ENCODE measurements around the gene RNF44. TPM values are rescaled to one million over a fixed set of nuclear protein-coding genes. Genes with fewer than 3 reads are reported as not detected.

The RNF44 gene
- total and polyA plus RNA-seq, 2 of the 4 experiments (the other 2 are of a cell fraction) = 0.54 to 12.4 TPM

- in situ Hi-C loops (cut with MboI; ENCODE audit: low sequenced_read_pairs) = no loop called here
- POLR2A ChIA-PET (ENCODE audit: unreplicated experiment) = no interaction called here
- peaks cover 23 to 49% of the 10 kb centered on the region in 2 experiments for H3K79me1 ChIP-seq (ENCODE audit: low read depth in 1 of 2, low read length in 2 of 2)
- no peak overlapping the region for H4K5ac ChIP-seq (ENCODE audit: low read depth, low read length)
- TF ChIP-seq RAD21 (IDR thresholded peaks at IDR 0.05; ENCODE audit: low read length) (no peak), RCOR1 (IDR thresholded peaks at IDR 0.05; ENCODE audit: insufficient replicate concordance, low read length) (no peak), RFX5 (IDR thresholded peaks at IDR 0.05; ENCODE audit: low read depth, low read length) (no peak), USF2 (IDR thresholded peaks at IDR 0.05; ENCODE audit: low read depth, low read length) (no peak), POLR2A (IDR thresholded peaks at IDR 0.05; ENCODE audit: low read depth, low read length) (no peak), CEBPB (IDR thresholded peaks at IDR 0.05; ENCODE audit: low read depth, low read length) (no peak), MAFK (IDR thresholded peaks at IDR 0.05; ENCODE audit: low read depth, low read length) (no peak), ELK1 (IDR thresholded peaks at IDR 0.05; ENCODE audit: borderline replicate concordance, low read depth, low read length) (no peak)
- no peaks in the 10 kb centered on the region for H3K9me3 ChIP-seq (ENCODE audit: control insufficient read depth, insufficient read depth, low read length)
- intact Hi-C loops (cut with micrococcal nuclease) = no loop called here
- 98% methylated on average over 5 of the region's 9 CpGs; no CpG with 5 or more reads in 1 of the 2 experiments for WGBS, 2 experiments (ENCODE audit: extremely low coverage in 2 of 2, insufficient read length in 1 of 2)
- H3K27ac ChIP-seq (ENCODE audit: insufficient read depth, low read length) = no peak overlapping the region
- H3K23ac ChIP-seq (ENCODE audit: low read depth, low read length) = no peak overlapping the region
- CTCF ChIA-PET = no interaction called here
- H3K18ac ChIP-seq (ENCODE audit: low read depth, low read length) = no peak overlapping the region
- no TSS peak for BruUV-seq (replicated peaks)
- peaks cover 28% of the 10 kb centered on the region for H4K20me1 ChIP-seq (ENCODE audit: insufficient read depth, low read length)
- H2BK15ac ChIP-seq (ENCODE audit: low read depth, low read length) = no peak overlapping the region
- H3K56ac ChIP-seq (ENCODE audit: extremely low read depth, insufficient read depth, low read length) = no peak overlapping the region
- no peak overlapping the region for H3K14ac ChIP-seq (replicated peaks; ENCODE audit: low read depth, low read length)
- dilution Hi-C loops (cut with HindIII; ENCODE audit: low sequenced_read_pairs, unreplicated experiment) = no loop called here
- H3K36me3 ChIP-seq (ENCODE audit: control insufficient read depth, insufficient read depth, low read length) = peaks cover 36% of the 10 kb centered on the region
- H2BK120ac ChIP-seq (ENCODE audit: low read depth, low read length) = no peak overlapping the region
- DNase-seq = no peak
- H3K9me1 ChIP-seq (ENCODE audit: insufficient read depth, low read length) = peaks cover 15% of the 10 kb centered on the region; the same call in 1 of the 2 replicates
- no peak overlapping the region for H3K4me2 ChIP-seq (ENCODE audit: low read depth, low read length)
- no peak overlapping the region for H2AK5ac ChIP-seq (ENCODE audit: low read depth, low read length)
- H3K27me3 ChIP-seq (ENCODE audit: control insufficient read depth, insufficient read depth, low read length) = no peaks in the 10 kb centered on the region
- H3K9ac ChIP-seq (ENCODE audit: low read depth, low read length) = no peak overlapping the region
- no peak overlapping the region for H2BK5ac ChIP-seq (ENCODE audit: low read depth, low read length, poor library complexity, severe bottlenecking)
- H3K4me3 ChIP-seq (ENCODE audit: insufficient read depth, low read depth, low read length) = no peak overlapping the region
- no peak overlapping the region for H2AK9ac ChIP-seq (replicated peaks; ENCODE audit: low read depth, low read length, poor library complexity)
- H4K91ac ChIP-seq (ENCODE audit: insufficient read depth, low read depth, low read length) = no peak overlapping the region
- no peak overlapping the region for H2BK20ac ChIP-seq (ENCODE audit: low read depth, low read length)
- H3K4me1 ChIP-seq (ENCODE audit: control insufficient read depth, insufficient read depth, low read length) = peaks cover 24% of the 10 kb centered on the region
- no peak overlapping the region for H2AFZ ChIP-seq (replicated peaks; ENCODE audit: low read length, poor library complexity)
- H4K8ac ChIP-seq (ENCODE audit: low read depth in 2 of 2, low read length in 2 of 2) = no peak overlapping the region
- no peak for ATAC-seq (ENCODE audit: low read depth)
- H3K4ac ChIP-seq (ENCODE audit: low read depth, low read length) = no peak overlapping the region
These were observed 4.4 kb downstream of the RNF44 start for GRCh38 chr5:176532795-176533194.

Data from IMR-90 (cell line).